HL-60 (cell line): ENCODE measurements around the gene TJP1.

ENCODE experiments used
- CTCF ChIP-seq: IDR thresholded peaks from one replicate; pipeline ENCODE4 v1.5.1; 2011; ENCODE audit warnings: low read length, control low read depth, inconsistent platforms; ENCODE audit not compliant: insufficient read depth
- POLR2AphosphoS5 ChIP-seq: IDR thresholded peaks from 2 replicates; pipeline ENCODE4 v1.6.1; 2012; ENCODE audit warnings: low read depth
- SPI1 ChIP-seq: IDR thresholded peaks from 2 replicates; pipeline ENCODE4 v1.6.1; 2012; ENCODE audit warnings: low read depth, mild to moderate bottlenecking, borderline replicate concordance

- TF ChIP-seq CTCF: no peak
- no peak for TF ChIP-seq POLR2AphosphoS5
- TF ChIP-seq SPI1: no peak
Observed at GRCh38 chr15:29840054-29840453, 17.8 kb upstream of the TJP1 start.
